SK-N-SH treated with all-trans-retinoic acid at 6 μM for 48 hours (cell line): ENCODE results near the gene TPRKB.
"Not testable (repeated sequence)": the region's sequence is repeated elsewhere in the genome, so short reads cannot be mapped to it uniquely, and the experiment has no call there.

ENCODE experiments used
- ATAC-seq: fragments of 200-7000 bp; cut with Tn5 transposase; 3 replicates; pipeline ENCODE4 v1.9.1; 2020; ENCODE audit warnings: mild to moderate bottlenecking, moderate library complexity
- ARNTL ChIP-seq: fragments of 450-650 bp; formaldehyde crosslinking; IDR thresholded peaks from 2 replicates; pipeline ENCODE4 v1.5.0; 2020; ENCODE audit warnings: low read depth, mild to moderate bottlenecking, moderate library complexity, borderline replicate concordance
- BACH2 ChIP-seq: fragments of 250-450 bp; sonication (Bioruptor Pico); IDR thresholded peaks from 2 replicates; pipeline ENCODE4 v1.9.0; 2021; ENCODE audit warnings: mild to moderate bottlenecking, borderline replicate concordance
- CSDC2 ChIP-seq: fragments of 250-450 bp; sonication (Bioruptor Pico); IDR thresholded peaks from 2 replicates; pipeline ENCODE4 v1.5.0; 2020; ENCODE audit warnings: mild to moderate bottlenecking, moderate library complexity
- ESRRG ChIP-seq: fragments of 250-450 bp; sonication (Bioruptor Pico); IDR thresholded peaks from 2 replicates; pipeline ENCODE4 v1.6.1; 2021; ENCODE audit warnings: mild to moderate bottlenecking
- GLIS3 ChIP-seq: fragments of 250-450 bp; sonication (Bioruptor Pico); IDR thresholded peaks from 2 replicates; pipeline ENCODE4 v1.5.0; 2020; ENCODE audit warnings: mild to moderate bottlenecking, moderate library complexity
- ISL1 ChIP-seq: fragments of 250-450 bp; sonication (Bioruptor Pico); IDR thresholded peaks from 2 replicates; pipeline ENCODE4 v2.1.2; 2022; ENCODE audit warnings: mild to moderate bottlenecking, moderate library complexity
- POU6F1 ChIP-seq: fragments of 250-450 bp; sonication (Bioruptor Pico); IDR thresholded peaks from 2 replicates; pipeline ENCODE4 v1.8.0; 2021; ENCODE audit warnings: low read depth, mild to moderate bottlenecking, moderate library complexity, borderline replicate concordance
- PPARA ChIP-seq: fragments of 250-450 bp; sonication (Bioruptor Pico); IDR thresholded peaks from 2 replicates; pipeline ENCODE4 v1.5.0; 2020; ENCODE audit warnings: mild to moderate bottlenecking, borderline replicate concordance
- RARB ChIP-seq: fragments of 250-450 bp; sonication (Bioruptor Pico); IDR thresholded peaks from 2 replicates; pipeline ENCODE4 v1.8.0; 2021; ENCODE audit warnings: mild to moderate bottlenecking, moderate library complexity
- SNAI2 ChIP-seq: fragments of 250-450 bp; sonication (Bioruptor Pico); IDR thresholded peaks from 2 replicates; pipeline ENCODE4 v1.5.0; 2020; ENCODE audit warnings: mild to moderate bottlenecking, moderate library complexity
- TCF4 ChIP-seq: fragments of 250-450 bp; sonication (Bioruptor Pico); IDR thresholded peaks from 2 replicates; pipeline ENCODE4 v1.8.0; 2021; ENCODE audit warnings: mild to moderate bottlenecking, moderate library complexity, borderline replicate concordance
- TOX ChIP-seq: fragments of 250-450 bp; sonication (Bioruptor Pico); IDR thresholded peaks from 2 replicates; pipeline ENCODE4 v1.8.0; 2021; ENCODE audit warnings: mild to moderate bottlenecking, moderate library complexity, borderline replicate concordance
- ZC3H10 ChIP-seq: fragments of 250-450 bp; sonication (Bioruptor Pico); IDR thresholded peaks from 2 replicates; pipeline ENCODE4 v1.5.1; 2021; ENCODE audit warnings: mild to moderate bottlenecking, moderate library complexity
- ZFP3 ChIP-seq: fragments of 250-450 bp; sonication (Bioruptor Pico); IDR thresholded peaks from 2 replicates; pipeline ENCODE4 v1.5.0; 2020; ENCODE audit warnings: mild to moderate bottlenecking, moderate library complexity
- ZFP30 ChIP-seq: fragments of 450-650 bp; formaldehyde crosslinking; IDR thresholded peaks from 2 replicates; pipeline ENCODE4 v1.5.0; 2022; ENCODE audit warnings: mild to moderate bottlenecking, moderate library complexity
- ZNF565 ChIP-seq: fragments of 450-650 bp; formaldehyde crosslinking; conservative IDR thresholded peaks from 2 replicates; pipeline ENCODE4 v1.5.0; 2020; ENCODE audit warnings: low read depth, mild to moderate bottlenecking, moderate library complexity
- ZNF70 ChIP-seq: fragments of 450-650 bp; formaldehyde crosslinking; IDR thresholded peaks from 2 replicates; pipeline ENCODE4 v1.5.0; 2020; ENCODE audit warnings: mild to moderate bottlenecking, moderate library complexity
- ZNF8 ChIP-seq: fragments of 450-650 bp; formaldehyde crosslinking; IDR thresholded peaks from 2 replicates; pipeline ENCODE4 v1.5.0; 2020; ENCODE audit warnings: mild to moderate bottlenecking, moderate library complexity
- TF ChIP-seq, protein P1 (sequence below): fragments of 250-450 bp; sonication (Bioruptor Pico); IDR thresholded peaks from 2 replicates; pipeline ENCODE4 v1.8.0; 2020; ENCODE audit warnings: mild to moderate bottlenecking, moderate library complexity, borderline replicate concordance
- TF ChIP-seq, protein P2 (sequence below): fragments of 250-450 bp; sonication (Bioruptor Pico); IDR thresholded peaks from 2 replicates; pipeline ENCODE4 v1.5.1; 2020; ENCODE audit warnings: low read depth, mild to moderate bottlenecking, moderate library complexity
- TF ChIP-seq, protein P3 (sequence below): fragments of 250-450 bp; sonication (Bioruptor Pico); IDR thresholded peaks from 2 replicates; pipeline ENCODE4 v1.5.0; 2020; ENCODE audit warnings: mild to moderate bottlenecking, moderate library complexity
- TF ChIP-seq, protein P4 (sequence below): fragments of 250-450 bp; sonication (Bioruptor Pico); IDR thresholded peaks from 2 replicates; pipeline ENCODE4 v1.5.1; 2021; ENCODE audit warnings: mild to moderate bottlenecking, moderate library complexity

Gene TPRKB

DNA sequence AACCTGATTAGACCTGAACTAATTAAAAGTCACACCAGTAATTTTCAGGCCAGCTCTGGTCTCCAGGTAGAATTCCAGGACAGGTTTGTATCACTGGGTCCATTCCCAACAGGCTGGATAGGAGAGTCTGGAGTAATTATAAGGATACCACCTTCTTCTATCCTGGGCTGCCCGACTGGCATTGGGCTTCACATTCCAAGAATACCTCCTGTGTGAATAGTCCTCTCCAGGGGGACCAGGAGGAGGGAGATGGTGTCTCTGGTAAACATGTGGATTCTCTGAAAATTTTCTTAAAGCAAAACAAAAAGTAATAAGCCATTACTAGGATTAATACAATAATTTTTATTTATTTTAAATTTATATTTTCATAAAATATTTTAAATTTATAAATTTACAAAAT, 25.4 kb upstream of the TPRKB start (continued):
- TF ChIP-seq, protein P1, sequence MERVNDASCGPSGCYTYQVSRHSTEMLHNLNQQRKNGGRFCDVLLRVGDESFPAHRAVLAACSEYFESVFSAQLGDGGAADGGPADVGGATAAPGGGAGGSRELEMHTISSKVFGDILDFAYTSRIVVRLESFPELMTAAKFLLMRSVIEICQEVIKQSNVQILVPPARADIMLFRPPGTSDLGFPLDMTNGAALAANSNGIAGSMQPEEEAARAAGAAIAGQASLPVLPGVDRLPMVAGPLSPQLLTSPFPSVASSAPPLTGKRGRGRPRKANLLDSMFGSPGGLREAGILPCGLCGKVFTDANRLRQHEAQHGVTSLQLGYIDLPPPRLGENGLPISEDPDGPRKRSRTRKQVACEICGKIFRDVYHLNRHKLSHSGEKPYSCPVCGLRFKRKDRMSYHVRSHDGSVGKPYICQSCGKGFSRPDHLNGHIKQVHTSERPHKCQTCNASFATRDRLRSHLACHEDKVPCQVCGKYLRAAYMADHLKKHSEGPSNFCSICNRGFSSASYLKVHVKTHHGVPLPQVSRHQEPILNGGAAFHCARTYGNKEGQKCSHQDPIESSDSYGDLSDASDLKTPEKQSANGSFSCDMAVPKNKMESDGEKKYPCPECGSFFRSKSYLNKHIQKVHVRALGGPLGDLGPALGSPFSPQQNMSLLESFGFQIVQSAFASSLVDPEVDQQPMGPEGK (CRISPR knock-in tag) = no peak
- no peak for TF ChIP-seq ZNF8 (CRISPR knock-in tag)

DNA sequence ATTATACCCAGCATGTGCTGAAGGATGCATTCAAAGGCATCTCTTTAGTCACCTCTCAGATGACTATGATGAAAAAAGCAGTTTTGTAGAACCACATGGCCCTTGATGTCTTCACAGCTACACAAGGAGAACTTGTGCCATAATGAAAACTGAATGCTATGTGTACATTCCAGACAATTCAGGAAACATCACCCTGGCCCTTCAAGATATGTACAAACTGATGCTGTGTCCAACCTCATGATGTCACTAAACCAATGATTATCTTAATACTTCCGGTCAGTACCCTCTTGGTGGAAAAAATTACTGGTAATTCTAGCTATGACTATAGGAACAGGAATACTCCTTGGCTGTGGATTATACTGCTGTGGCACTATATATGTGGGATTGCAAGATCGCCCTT, 22.8 kb upstream of the TPRKB start:
- TF ChIP-seq, protein P2, sequence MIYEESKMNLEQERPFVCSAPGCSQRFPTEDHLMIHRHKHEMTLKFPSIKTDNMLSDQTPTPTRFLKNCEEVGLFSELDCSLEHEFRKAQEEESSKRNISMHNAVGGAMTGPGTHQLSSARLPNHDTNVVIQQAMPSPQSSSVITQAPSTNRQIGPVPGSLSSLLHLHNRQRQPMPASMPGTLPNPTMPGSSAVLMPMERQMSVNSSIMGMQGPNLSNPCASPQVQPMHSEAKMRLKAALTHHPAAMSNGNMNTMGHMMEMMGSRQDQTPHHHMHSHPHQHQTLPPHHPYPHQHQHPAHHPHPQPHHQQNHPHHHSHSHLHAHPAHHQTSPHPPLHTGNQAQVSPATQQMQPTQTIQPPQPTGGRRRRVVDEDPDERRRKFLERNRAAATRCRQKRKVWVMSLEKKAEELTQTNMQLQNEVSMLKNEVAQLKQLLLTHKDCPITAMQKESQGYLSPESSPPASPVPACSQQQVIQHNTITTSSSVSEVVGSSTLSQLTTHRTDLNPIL (CRISPR knock-in tag) = no peak
- no peak for TF ChIP-seq GLIS3
- TF ChIP-seq, protein P3, sequence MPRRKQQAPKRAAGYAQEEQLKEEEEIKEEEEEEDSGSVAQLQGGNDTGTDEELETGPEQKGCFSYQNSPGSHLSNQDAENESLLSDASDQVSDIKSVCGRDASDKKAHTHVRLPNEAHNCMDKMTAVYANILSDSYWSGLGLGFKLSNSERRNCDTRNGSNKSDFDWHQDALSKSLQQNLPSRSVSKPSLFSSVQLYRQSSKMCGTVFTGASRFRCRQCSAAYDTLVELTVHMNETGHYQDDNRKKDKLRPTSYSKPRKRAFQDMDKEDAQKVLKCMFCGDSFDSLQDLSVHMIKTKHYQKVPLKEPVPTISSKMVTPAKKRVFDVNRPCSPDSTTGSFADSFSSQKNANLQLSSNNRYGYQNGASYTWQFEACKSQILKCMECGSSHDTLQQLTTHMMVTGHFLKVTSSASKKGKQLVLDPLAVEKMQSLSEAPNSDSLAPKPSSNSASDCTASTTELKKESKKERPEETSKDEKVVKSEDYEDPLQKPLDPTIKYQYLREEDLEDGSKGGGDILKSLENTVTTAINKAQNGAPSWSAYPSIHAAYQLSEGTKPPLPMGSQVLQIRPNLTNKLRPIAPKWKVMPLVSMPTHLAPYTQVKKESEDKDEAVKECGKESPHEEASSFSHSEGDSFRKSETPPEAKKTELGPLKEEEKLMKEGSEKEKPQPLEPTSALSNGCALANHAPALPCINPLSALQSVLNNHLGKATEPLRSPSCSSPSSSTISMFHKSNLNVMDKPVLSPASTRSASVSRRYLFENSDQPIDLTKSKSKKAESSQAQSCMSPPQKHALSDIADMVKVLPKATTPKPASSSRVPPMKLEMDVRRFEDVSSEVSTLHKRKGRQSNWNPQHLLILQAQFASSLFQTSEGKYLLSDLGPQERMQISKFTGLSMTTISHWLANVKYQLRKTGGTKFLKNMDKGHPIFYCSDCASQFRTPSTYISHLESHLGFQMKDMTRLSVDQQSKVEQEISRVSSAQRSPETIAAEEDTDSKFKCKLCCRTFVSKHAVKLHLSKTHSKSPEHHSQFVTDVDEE (CRISPR knock-in tag) = no peak
- TF ChIP-seq ZNF565 (CRISPR knock-in tag) = no peak
- TF ChIP-seq ARNTL (CRISPR knock-in tag) = no peak
- no peak for TF ChIP-seq RARB (CRISPR knock-in tag)
- no peak for TF ChIP-seq ZFP3 (CRISPR knock-in tag)
- TF ChIP-seq TOX (CRISPR knock-in tag) = no peak
- TF ChIP-seq, protein P1 (CRISPR knock-in tag) = no peak
- TF ChIP-seq CSDC2 (CRISPR knock-in tag) = no peak
- TF ChIP-seq POU6F1 (CRISPR knock-in tag) = no peak
- TF ChIP-seq BACH2 (CRISPR knock-in tag) = no peak
- TF ChIP-seq, all 23 proteins: peak for 0
- no peak for ATAC-seq

GRCh38 chr2:73759285-73759764, 22.2 kb upstream of the TPRKB start:
- TF ChIP-seq ISL1 (CRISPR knock-in tag) = peak; percentile 72
- no peak for TF ChIP-seq BACH2 (CRISPR knock-in tag)
- ATAC-seq = peak; percentile 82

- ATAC-seq = not testable (repeated sequence)
Measured at GRCh38 chr2:73754332-73754731, 17.2 kb upstream of the TPRKB start.

- TF ChIP-seq TCF4 (CRISPR knock-in tag) (no peak), ZNF70 (CRISPR knock-in tag) (no peak), CSDC2 (CRISPR knock-in tag) (no peak), ESRRG (CRISPR knock-in tag) (no peak), ZFP30 (no peak), ZC3H10 (no peak), SNAI2 (no peak), GLIS3 (no peak), TOX (CRISPR knock-in tag) (no peak), BACH2 (CRISPR knock-in tag) (no peak), POU6F1 (CRISPR knock-in tag) (no peak), ARNTL (CRISPR knock-in tag) (no peak), RARB (CRISPR knock-in tag) (no peak), ZNF8 (CRISPR knock-in tag) (no peak), PPARA (CRISPR knock-in tag) (no peak)
- TF ChIP-seq, protein P4, sequence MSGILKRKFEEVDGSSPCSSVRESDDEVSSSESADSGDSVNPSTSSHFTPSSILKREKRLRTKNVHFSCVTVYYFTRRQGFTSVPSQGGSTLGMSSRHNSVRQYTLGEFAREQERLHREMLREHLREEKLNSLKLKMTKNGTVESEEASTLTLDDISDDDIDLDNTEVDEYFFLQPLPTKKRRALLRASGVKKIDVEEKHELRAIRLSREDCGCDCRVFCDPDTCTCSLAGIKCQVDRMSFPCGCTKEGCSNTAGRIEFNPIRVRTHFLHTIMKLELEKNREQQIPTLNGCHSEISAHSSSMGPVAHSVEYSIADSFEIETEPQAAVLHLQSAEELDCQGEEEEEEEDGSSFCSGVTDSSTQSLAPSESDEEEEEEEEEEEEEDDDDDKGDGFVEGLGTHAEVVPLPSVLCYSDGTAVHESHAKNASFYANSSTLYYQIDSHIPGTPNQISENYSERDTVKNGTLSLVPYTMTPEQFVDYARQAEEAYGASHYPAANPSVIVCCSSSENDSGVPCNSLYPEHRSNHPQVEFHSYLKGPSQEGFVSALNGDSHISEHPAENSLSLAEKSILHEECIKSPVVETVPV = no peak
- no peak for ATAC-seq
Measured at GRCh38 chr2:73749314-73749713, 12.2 kb upstream of the TPRKB start.
